Heart right ventricle (tissue), 16 donors: ENCODE measurements around the gene ALDOA. TPM values are rescaled to one million over a fixed set of nuclear protein-coding genes. Genes with fewer than 3 reads are reported as not detected.

Source experiments
- ATAC-seq, 8 donors: fragments of 200-7000 bp; cut with Tn5 transposase; one replicate each; pipeline ENCODE4 v1.9.1; 2020; ENCODE audit warnings: mild to moderate bottlenecking in 8 of 8, moderate library complexity in 8 of 8, moderate number of reproducible peaks in 1 of 8
- DNase-seq, 2 donors: peaks; one replicate each; pipeline ENCODE4 v3.0.0-alpha.2; 2020
- H3K27ac ChIP-seq, 10 donors: fragments of 200-600 bp; sonication (generic) in 2 of 10; one replicate each; pipeline versions ENCODE4 v1.5.0 to v1.8.0; 2020 to 2022; ENCODE audit warnings: mild to moderate bottlenecking in 3 of 10
- H3K27me3 ChIP-seq, 7 donors: fragments of 200-600 bp; one replicate each; pipeline ENCODE4 v1.8.0; 2021 to 2022; ENCODE audit warnings: mild to moderate bottlenecking in 2 of 7
- H3K36me3 ChIP-seq, 9 donors: fragments of 200-600 bp; sonication (generic) in 1 of 9; one replicate each; pipeline versions ENCODE4 v1.5.0 to v1.8.0; 2020 to 2022; ENCODE audit warnings: mild to moderate bottlenecking in 2 of 9
- H3K4me1 ChIP-seq, 9 donors: fragments of 200-600 bp; sonication (generic) in 1 of 9; one replicate each; pipeline versions ENCODE4 v1.5.0 to v1.8.0; 2020 to 2022; ENCODE audit warnings: mild to moderate bottlenecking in 4 of 9
- H3K4me3 ChIP-seq, 10 donors: fragments of 200-600 bp; sonication (generic) in 2 of 10; one replicate each; pipeline versions ENCODE4 v1.5.0 to v1.8.0; 2020 to 2022; ENCODE audit warnings: mild to moderate bottlenecking in 7 of 10, moderate library complexity in 2 of 10
- H3K9me3 ChIP-seq, 11 donors: fragments of 200-600 bp in 10 of 11; sonication (generic) in 2 of 11; one replicate each; pipeline versions ENCODE4 v1.5.0 to v1.8.0; 2013 to 2022; ENCODE audit warnings: mild to moderate bottlenecking in 2 of 11, control low read depth in 1 of 11, moderate library complexity in 1 of 11
- WGBS, 2 donors: extraction: QIAGEN DNeasy Blood & Tissue Kit; methylation state at CpG; one replicate each; pipeline ENCODE4 v1.1.7; 2013; ENCODE audit warnings: inconsistent platforms in 1 of 2; 5-methylcytosine and 5-hydroxymethylcytosine counted together
- intact Hi-C, 10 donors: fragments of 100-400 bp; cut with DNase I; formaldehyde crosslinking; loops; one replicate each; pipeline versions ENCODE4 v1.11.1 to v1.14.2; 2022
- polyA plus RNA-seq, 2 donors: library from polyadenylated mRNA; stranded (reverse); fragments of 200-250 nt; gene quantifications; one replicate each; pipeline ENCODE4 v1.2.3, GENCODE V29; 2013
- total RNA-seq, 10 donors: library from RNA; stranded (reverse); fragmentation: NEBNext Ultra II Directional in 3 of 10; extraction: Animal tissue kit (Norgen Biotek cat#: 25700) in 3 of 10; gene quantifications; one replicate each; pipeline versions ENCODE4 v1.2.1 to v1.2.4, GENCODE V29; 2021 to 2023
- TF ChIP-seq, protein P1 (sequence below), 9 donors: fragments of 200-600 bp; sonication (generic) in 2 of 9; IDR thresholded peaks; one replicate each; pipeline versions ENCODE4 v1.5.0 to v1.8.0; 2021 to 2022; ENCODE audit warnings: antibody characterized with exemption in 9 of 9, mild to moderate bottlenecking in 5 of 9, moderate library complexity in 1 of 9
- donor health status: Arrhythmogenic right ventricular cardiomyopathy.
- donor health status: ischemic (EF 13 %, LVEDD 7.1; RV severe dilation, severe dysfunction).
- donor health status: healthy with polysubstance abuse.
- donor health status: DM: no; HTN: yes; CAD: no.
- donor health status: DM: no; HTN: no; CAD: no.
- donor health status: ischemic (EF 25% LVEDD 6.9; RV normal size, moderate dysfunction).
- donor health status: ischemic (EF 25% LVEDD 5.7; RV mildly dilated, moderate dysfunction).
- donor health status: healthy.
- donor health status: DM: yes; HTN: yes; CAD: no.
- donor health status: Ischemic cardiomyopathy.
- donor health status: ischemic (EF 35%, LVEDD 5.7; RV mildly dilated, moderate dysfunction).
- donor health status: nonischemic (EF 11% LVEDD 7.7; RV severe dilation, severe dysfunction).
- donor health status: DM: yes; HTN: yes; CAD: no.
- donor health status: PGD.
- donor health status: ischemic (EF 29% LVEDD 5.4; RV normal size, mild dysfunction).
- donor health status: nonischemic (EF 23%, LVEDD 6.1; RV moderate dilation, normal function).

ALDOA gene
- total and polyA plus RNA-seq, 12 donors: 2,873 to 4,582 (median 3,767) TPM

DNA sequence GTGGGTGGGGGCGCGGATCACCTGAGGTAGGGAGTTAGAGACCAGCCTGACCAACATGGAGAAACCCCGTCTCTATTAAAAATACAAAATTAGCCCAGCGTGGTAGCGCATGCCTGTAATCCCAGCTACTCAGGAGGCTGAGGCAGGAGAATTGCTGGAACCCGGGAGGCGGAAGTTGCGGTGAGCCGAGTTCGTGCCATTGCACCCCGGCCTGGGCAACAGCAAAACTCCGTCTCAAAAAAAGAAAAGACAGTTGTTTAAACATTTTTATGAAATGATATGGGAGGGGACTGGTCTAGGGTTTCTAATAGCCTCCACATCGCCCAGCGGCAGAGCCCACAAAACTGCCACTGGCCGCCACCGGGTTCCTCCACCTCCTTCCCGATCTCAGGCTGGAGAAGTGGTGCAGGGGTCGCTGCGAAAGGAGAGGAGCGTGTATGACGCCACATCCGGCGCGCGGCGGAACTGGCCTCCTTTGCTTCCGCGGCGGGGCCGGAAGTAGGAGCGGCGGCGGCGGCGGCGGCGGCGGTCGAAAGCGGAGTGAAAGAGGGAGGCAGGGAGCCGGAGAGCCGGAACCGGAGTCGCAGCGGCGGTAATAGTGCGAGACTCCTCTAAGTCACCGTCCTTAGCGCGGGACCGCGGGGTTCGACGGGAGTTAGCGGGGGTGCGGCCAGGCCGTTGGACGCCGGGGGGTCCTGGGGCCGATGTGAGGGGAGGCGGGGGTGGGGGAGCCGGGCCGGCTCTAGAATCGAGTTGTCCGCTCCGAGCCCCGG, 10.1 kb downstream of the ALDOA start, which contains the start of gene PPP4C:
TSS of gene PPP4C (plus strand) at position 492 of the 773 bp plus-strand sequence. CDS start 384 bp downstream, outside the sequence.
- intact Hi-C loops: loop anchor here in 3 of 10 donors (1.0 to 10.0 kb wide), 3 partner anchors 10 to 579 kb away; partner anchors contain the start of genes ALDOA (in 1 of the 3), FBRS (in 1 of the 3), PRR14 (in 1 of the 3) and ZNF771 (in 1 of the 3)
- 2% methylated on average over 58 to 67 of the region's 67 CpGs for WGBS, 2 donors
- Histone ChIP-seq H3K27me3 (no peaks in the 10 kb centered on the region), H3K4me3 (peak within 1 kb of the TSS; percentile 86 to 100 (median 98)), H3K27ac (peak within 1 kb of the TSS; percentile 48 to 99 (median 96)), H3K4me1 (peaks cover 13 to 55% (median 41%) of the 10 kb centered on the region in 9 donors), H3K36me3 (peaks cover 3 to 70% (median 36%) of the 10 kb centered on the region in 9 donors), H3K9me3 (no peaks in the 10 kb centered on the region)
- DNase-seq: peak; percentile 92 to 93
- peak; percentile 86 to 97 (median 95) for ATAC-seq
- TF ChIP-seq, protein P1, sequence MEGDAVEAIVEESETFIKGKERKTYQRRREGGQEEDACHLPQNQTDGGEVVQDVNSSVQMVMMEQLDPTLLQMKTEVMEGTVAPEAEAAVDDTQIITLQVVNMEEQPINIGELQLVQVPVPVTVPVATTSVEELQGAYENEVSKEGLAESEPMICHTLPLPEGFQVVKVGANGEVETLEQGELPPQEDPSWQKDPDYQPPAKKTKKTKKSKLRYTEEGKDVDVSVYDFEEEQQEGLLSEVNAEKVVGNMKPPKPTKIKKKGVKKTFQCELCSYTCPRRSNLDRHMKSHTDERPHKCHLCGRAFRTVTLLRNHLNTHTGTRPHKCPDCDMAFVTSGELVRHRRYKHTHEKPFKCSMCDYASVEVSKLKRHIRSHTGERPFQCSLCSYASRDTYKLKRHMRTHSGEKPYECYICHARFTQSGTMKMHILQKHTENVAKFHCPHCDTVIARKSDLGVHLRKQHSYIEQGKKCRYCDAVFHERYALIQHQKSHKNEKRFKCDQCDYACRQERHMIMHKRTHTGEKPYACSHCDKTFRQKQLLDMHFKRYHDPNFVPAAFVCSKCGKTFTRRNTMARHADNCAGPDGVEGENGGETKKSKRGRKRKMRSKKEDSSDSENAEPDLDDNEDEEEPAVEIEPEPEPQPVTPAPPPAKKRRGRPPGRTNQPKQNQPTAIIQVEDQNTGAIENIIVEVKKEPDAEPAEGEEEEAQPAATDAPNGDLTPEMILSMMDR (IDR thresholded peaks at IDR 0.05): peak in 3 of 9 donors; percentile 24 to 44 (median 34)

GRCh38 chr16:30076276-30076791, 10.8 kb downstream of the ALDOA start:
- TF ChIP-seq, protein P1 (IDR thresholded peaks at IDR 0.05): no peak
- intact Hi-C loops: loop anchor here in 2 of 10 donors (10.0 kb wide), 2 partner anchors 328 to 578 kb away; partner anchors contain the start of genes FBRS (in 1 of the 2), PRR14 (in 1 of the 2) and ZNF771 (in 1 of the 2)
- 2% methylated on average over 33 of the region's 33 CpGs for WGBS, 2 donors
- DNase-seq (no peak), ATAC-seq (peak; percentile 9 to 53 (median 21))
- Histone ChIP-seq H3K9me3 (no peaks in the 10 kb centered on the region), H3K27ac (peak overlapping the region; percentile 48 to 99 (median 96)), H3K4me1 (peaks cover 13 to 49% (median 37%) of the 10 kb centered on the region in 9 donors), H3K36me3 (peaks cover 3 to 70% (median 36%) of the 10 kb centered on the region in 9 donors), H3K27me3 (no peaks in the 10 kb centered on the region), H3K4me3 (peak overlapping the region; percentile 86 to 100 (median 98))

- TF ChIP-seq, protein P1 (IDR thresholded peaks at IDR 0.05): no peak
- WGBS, 2 donors: 71 to 81% methylated on average over 6 of the region's 6 CpGs
- peak overlapping the region in 3 of 10 donors; percentile 59 to 99 (median 65) for H3K27ac ChIP-seq
- no peaks in the 10 kb centered on the region for H3K9me3 ChIP-seq
- peaks cover 13 to 49% (median 37%) of the 10 kb centered on the region in 9 donors for H3K4me1 ChIP-seq
- no peak for DNase-seq
- peaks cover 0 to 70% (median 28%) of the 10 kb centered on the region in 9 donors for H3K36me3 ChIP-seq
- intact Hi-C loops: loop anchor here in 2 of 10 donors (10.0 kb wide), 2 partner anchors 327 to 577 kb away; partner anchors contain the start of genes FBRS (in 1 of the 2), PRR14 (in 1 of the 2) and ZNF771 (in 1 of the 2)
- no peaks in the 10 kb centered on the region for H3K27me3 ChIP-seq
- peak overlapping the region in 3 of 10 donors; percentile 94 to 100 (median 100) for H3K4me3 ChIP-seq
- no peak for ATAC-seq
These were observed 12.1 kb downstream of the ALDOA start for GRCh38 chr16:30077656-30078055.

DNA sequence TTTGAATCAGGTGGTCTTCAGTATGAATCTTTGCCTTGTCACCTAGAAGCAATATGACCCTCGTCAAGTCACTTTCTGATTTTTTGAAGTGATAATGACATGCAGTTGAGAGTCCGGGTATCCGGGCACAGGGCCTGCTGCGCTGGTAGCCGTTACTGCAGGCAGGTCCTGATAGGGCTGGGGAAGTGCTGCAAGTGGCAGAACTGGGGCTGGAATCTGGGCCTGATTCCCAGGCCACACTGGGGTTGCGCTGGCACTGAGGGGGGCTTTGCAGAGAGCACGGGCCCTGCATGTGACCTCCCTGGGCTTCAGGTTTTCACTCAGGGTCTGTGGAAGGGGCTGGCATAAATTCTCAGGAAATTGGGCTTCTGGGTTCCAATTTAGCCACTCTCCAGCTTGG, 13.2 kb downstream of the ALDOA start:
- intact Hi-C loops: loop anchor here in 2 of 10 donors (10.0 kb wide), 2 partner anchors 326 to 576 kb away; partner anchors contain the start of genes FBRS (in 1 of the 2), PRR14 (in 1 of the 2) and ZNF771 (in 1 of the 2)
- Histone ChIP-seq H3K4me3 (no peak overlapping the region), H3K36me3 (peaks cover 0 to 70% (median 29%) of the 10 kb centered on the region in 9 donors), H3K9me3 (no peaks in the 10 kb centered on the region), H3K27me3 (no peaks in the 10 kb centered on the region), H3K4me1 (peaks cover 13 to 49% (median 37%) of the 10 kb centered on the region in 9 donors), H3K27ac (peak overlapping the region in 5 of 10 donors; percentile 21 to 65 (median 44))
- ATAC-seq (peak in 2 of 8 donors; percentile 19 to 40), DNase-seq (no peak)
- 62 to 71% methylated on average over 7 of the region's 7 CpGs for WGBS, 2 donors
- TF ChIP-seq, protein P1 (IDR thresholded peaks at IDR 0.05): no peak
